Activated T-cell treated with anti-CD3 and anti-CD28 coated beads, Interleukin-2, amount 50 U/mL, for 1 hour (primary cell): ENCODE results near the gene ZSCAN1.

ENCODE experiments used
- DNase-seq: peaks from one replicate; pipeline ENCODE4 v3.0.0-alpha.2; 2020

ZSCAN1 gene

DNA sequence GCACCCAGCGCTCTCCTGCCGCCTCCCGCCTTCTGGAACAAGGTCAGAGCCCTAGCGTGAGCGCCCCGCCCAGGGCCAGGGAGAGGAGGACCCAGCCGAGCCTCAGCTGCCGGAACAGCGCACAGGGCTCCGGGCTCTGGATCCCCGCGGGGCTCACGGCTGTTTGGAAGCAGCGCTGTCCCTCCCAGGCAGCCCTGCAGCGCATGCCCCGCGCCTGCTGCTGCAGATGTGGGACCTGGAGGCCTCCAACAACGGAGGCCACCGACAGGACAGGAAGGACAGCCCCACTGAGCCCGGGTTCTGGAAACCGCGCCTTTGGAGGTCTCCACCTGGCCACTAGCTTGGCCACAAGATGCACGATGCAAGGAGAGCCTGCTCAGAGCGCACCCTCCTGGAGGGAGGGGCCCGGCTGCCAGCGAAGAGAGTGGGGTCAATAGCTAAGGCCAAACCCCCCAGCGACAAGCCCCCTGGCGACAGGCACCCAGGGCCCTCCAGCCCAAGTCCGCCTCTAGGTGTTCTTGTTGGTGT, 51.6 kb downstream of the ZSCAN1 start:
- no peak for DNase-seq

DNA sequence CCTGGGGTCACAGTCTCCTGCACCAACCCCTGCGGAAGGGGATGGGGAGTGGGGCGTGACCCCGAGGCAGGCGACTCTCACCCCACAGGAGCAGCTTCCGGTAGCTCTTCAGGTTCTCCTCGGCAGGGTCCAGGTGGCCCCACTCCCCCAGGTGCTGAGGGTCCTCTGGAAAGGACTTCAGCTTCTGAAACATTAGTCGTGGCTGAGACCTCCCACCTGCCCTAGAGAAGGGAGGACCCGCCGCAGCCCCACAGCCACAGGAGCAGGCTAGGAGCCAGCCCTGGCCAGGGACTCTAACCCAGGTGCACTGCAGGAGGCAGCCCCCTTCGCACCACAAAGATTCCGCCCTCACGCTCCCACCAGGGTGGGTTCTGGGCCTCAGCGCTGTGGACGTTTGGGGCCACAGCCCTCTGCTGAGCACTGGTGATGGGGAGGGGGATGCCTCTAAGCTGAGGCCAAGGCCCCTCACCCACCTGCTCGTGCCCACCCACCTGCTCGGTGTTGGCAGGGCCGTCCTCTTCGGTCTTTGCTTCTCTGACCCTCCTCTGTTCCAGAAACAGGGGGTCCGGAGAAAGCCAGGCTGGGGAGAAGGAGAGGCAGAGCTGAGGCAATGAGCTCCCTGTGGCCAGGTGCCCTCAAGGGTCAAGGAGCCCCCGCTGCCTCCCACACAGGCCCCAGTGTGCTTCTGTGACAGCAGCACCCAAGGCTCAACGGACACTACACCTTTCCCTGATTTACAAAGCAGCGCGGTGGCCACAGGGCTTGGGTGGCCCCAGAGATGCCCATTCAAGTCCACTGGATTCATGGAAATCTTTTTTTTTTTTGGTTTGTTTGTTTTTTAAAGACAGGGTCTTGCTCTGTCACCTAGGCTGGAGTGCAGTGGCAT, 53.2 kb downstream of the ZSCAN1 start:
- DNase-seq = no peak

DNA sequence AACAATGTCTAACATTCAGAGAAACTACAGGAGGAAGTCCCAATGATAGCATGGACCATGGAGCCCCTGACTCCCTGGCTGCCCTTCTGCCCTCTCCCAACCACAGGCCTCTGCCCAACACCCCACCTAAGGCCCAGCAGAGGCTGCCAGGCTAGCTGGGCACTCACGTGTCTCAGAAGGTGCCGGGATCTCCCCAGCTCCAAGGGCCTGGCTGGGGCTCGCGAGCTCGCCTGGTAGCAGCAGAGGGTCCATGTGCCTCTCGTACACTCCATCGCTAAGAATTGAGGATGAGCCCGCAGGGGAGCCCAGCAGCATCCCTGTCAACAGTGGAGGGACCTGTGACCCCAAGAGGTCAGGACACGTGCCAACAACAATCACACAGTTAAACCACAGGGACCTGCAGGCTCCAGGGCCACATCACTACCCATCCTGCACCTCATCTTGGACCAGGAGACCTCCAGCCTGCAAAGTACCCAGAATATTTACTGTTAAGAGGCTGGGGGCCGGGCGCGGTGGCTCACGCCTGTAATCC, 54.8 kb downstream of the ZSCAN1 start:
- DNase-seq = no peak

DNA sequence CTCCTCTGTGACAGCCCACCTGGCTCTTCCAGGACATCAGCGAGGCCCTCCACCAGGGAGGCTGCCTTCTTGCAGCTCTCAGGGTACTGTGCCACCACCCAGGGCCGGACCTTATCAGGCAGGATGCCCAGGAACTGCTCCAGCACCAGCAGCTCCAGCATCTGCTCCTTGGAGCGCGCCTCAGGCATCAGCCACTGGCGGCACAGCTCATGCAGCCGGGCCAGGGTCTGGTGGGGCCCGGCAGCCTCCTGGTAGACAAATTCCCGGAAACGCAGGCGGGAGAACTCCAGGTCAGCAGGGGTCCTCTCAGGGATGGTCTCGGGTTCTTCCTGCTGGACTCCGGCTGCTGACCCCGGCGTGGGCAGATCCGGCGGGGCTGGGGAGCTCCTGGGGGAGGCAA, 56.0 kb downstream of the ZSCAN1 start:
- no peak for DNase-seq

DNA sequence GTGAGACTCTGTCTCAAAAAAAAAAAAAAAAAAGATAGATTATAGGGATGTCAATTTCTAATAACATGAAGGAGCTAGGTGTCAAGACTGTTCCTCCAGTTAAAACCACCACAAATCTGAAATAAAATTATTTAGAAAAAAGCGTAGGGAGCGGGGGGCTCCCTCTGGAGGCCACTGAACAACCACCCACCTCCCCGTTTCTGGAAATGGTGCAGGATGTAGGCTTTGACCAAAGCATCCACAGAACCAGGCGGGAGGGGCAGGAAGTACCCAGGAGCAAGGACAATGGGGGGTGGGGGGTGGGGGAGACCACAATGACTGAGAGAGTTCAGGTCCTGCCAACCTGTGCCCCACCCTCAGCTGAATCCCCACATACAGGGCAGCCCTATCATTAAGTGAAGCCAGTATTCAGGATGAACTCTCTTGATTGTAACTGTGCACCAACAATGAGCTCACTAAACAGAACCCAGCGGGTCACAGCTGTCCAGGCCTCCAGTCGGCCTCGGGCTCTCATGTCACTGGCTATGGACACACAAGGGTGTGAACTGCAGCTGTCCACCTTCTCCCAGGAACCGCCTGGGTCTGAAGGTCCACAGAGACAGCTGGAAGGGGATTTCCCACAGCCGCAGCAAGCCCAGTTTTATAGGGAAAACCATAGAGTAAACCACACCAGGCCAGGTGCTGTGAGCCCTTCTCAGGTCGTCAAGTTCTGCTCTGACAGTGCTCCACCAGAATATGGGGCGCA, 57.6 kb downstream of the ZSCAN1 start:
- no peak for DNase-seq

DNA sequence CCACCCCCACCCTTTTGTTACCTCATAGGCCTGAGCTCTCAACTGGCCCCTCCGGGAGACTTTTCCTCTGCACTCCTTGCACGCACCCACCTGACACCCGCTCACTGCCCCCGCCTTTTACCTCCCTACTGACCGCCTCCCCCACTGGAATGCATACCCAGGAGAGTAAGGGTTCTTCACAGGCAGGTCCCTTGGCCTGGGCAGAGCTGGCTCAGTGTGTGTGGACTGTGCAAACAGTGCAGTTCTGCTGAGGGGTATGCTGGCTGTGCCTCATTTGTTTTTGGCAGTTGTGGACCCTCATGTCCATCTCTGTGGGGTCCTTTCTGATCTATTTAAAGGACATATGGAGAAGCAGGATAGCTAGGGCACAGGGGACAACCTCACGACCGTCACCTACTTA, 59.2 kb downstream of the ZSCAN1 start:
- DNase-seq = no peak

DNA sequence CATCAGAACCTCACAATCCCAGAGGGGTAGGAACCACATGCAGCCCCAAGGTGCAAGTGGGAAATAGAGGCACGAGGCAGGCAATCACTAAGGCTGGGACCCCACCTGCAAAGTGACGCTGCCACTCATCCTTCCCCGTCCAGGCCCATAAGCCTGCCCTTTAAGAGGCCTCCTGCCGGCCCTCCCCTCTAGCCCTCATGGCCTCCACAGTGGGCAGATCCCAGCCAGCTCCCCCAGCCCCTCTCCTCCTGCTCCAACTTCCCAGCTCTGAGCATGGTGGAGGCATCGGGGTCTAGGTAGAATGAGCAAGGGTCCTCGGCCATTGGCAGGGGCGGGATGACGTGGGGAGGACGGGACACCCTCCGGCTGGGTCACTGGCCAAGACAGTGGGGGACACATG, 61.5 kb downstream of the ZSCAN1 start:
- DNase-seq = no peak

DNA sequence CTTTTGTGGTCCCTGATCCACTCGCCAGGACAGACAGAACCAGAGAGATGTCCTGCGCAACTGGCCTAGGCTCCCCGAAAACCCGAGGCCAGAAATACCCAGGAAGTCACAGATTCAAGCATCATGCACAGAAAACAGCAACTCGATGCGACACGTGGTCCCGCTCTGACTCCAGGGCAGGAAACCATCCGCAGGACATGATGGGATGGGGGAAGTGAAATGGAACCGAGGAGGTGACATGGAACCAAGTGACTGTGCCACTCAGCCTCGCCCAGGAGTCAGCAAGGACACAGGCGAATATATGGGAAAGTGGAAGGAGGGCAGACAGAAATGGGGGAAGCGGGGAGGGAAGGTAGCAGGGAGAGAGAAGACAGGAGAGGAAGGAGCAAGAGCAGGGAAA, 63.1 kb downstream of the ZSCAN1 start:
- no peak for DNase-seq

DNA sequence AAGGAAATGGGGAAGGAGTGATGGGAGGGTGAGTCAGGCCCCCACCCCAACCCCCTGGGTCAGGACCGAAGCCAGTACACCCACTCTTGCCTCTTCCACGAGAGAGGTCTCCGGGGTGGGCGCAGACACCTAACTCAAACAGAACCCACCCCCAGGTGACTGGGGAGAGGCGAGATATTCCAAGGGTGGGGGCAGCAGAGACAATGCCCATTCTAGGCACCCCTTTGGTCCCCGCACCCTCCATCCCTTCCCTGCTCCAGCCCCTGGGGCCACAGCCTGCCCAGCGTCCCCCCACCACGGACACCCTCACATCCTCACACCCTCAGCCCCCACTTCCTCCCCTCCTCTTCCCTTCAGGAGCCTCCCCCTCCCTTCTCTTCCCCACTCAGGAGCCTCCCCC, 63.5 kb downstream of the ZSCAN1 start:
- DNase-seq = no peak

DNA sequence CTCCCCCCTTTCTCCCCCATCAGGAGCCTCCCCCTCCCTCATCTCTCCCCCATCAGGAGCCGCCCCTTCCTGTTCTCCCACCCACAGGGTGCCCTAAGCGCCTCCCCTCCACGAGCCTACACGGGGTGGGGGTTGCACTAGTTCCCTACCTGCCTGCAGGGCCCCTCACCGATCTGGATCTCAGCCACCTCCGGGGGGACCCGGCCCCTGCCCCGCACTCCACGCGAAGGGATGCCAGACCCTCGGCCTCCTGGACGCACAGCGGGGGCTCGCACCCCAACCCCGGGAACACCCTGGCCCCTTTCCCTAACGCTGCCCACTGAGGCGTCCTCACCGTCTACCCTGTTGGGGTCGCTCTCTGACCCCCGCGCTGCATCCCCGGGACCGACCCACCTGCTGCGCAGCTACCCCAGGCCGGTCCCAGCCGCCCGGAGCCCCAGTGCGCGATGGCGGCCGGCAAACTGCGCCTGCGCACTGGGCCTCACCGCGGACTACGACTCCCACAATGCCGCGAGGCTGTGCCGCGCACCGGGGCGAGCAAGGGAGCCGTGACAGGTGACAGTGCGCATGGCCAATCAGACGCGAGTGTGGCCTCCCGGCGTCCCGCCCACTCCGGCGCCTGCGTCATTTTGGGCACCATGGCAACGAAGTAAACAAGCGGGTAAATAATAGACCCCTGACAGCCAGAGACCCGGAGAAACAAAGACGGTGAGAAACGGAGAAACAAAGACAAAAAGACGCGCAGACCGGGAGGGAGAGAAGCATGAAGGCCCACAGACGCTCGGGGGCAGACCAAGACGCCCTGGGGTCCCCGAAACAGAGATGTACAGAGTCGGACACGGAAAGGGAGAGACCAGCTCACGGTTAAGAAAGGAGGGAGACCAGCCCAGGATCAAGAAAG, 64.2 kb downstream of the ZSCAN1 start, which contains the start of gene ZSCAN18:
ZSCAN18 (minus strand) TSS at position 451 of the 901 bp plus-strand sequence. CDS start 7,964 bp downstream, outside the sequence.
- DNase-seq = peak; percentile 99

DNA sequence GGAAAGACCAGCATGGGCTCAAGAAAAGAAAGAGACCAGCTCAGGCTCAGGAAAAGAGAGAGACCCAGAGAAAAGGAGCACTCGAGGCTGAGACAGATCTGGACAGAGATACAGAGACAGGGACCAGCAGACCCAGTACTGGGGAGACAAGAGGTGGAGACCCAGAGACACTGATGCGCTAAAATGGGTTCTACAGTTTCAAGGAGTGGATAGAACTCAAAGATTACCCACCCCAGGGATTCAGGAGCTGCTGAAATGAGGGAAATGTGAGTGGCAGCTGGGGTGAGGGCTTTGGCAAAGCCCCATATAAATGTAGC, 64.8 kb downstream of the ZSCAN1 start:
- no peak for DNase-seq
